GM19240 (cell line): ENCODE data around the gene USP47.

ENCODE experiments used
- DNase-seq: peaks from one replicate; pipeline ENCODE4 v3.0.0; 2011; ENCODE audit warnings: low spot score; ENCODE audit not compliant: insufficient read length

USP47 gene

DNA sequence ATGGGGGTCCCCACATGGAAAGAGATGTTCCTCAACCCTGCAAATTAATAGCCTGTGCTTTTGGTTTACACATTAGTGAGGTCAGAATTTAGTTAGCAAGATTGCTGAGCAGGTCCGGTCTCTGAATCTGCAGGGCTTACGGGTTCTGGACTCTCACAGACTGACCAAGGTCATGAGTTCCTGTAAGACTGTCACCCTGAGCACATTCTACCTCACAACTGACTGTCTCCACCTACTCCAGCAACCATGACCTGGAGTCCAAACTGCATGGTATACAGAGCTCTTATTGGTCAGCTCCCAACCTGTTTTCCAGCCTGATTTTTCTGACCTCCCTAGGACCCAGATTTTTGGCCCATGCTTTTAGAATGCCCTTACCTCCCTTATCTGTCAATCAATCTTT lies 138.4 kb downstream of the USP47 start:
- no peak for DNase-seq

DNA sequence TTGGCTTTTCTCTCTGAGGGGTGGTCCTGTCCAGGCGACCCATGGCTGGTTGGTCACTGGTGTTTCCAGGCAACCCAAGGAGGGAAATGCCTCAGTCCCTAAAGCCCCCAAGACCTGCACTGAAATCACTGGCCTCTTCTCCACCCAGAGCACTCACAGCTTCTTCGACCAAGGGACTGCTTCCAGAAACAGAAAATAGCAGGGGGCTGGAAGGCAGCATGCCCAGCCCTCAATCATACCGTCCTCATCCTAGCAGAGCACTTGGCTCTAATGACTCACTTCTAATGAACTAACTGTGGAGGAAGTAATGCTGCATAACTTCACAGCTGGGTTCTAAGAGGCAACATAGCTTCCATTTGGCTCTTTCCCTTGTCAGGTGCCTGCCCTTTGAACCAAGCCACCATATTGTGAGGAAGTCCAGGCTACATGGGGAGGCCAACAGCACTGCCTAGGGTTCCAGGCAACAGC lies 139.1 kb downstream of the USP47 start:
- DNase-seq = no peak

DNA sequence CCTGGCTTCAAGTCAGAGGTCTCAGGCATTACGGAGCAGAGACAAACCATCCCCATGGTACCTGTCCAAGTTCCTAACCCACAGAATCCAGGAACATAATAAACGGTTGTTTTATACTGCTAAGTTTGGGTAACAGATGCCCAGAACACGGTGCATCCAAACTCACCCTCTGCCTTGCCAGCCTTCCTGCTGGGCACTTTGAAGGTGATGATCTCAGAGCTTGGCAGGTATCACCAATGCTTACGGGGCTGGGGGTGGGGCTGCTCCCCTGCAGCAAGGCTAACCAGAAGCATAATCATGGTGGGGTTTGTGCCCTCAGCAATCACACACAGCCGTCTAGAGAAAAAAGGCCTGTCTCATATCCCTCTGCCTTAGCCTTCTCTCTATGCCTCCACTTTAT lies 139.6 kb downstream of the USP47 start:
- DNase-seq = no peak

DNA sequence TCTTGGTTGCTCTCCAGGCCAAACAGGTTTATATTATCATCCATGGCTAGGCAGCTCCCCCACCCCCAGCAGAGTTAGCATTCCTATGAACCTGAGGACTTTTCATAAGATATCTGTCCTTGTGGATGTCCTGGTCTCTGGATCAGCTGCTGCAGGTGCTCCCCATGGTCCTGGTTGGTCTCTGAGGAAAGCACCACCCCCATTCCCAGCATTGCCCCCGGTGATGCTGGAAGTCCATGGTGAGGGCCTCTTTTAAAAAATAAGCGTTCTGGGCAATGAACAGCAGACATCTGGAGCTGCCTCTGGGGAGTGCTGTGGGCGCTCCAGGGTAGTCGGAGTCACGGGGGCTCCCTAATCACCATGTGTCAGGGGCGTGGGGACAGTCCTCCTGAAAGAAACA lies 140.1 kb downstream of the USP47 start:
- no peak for DNase-seq

DNA sequence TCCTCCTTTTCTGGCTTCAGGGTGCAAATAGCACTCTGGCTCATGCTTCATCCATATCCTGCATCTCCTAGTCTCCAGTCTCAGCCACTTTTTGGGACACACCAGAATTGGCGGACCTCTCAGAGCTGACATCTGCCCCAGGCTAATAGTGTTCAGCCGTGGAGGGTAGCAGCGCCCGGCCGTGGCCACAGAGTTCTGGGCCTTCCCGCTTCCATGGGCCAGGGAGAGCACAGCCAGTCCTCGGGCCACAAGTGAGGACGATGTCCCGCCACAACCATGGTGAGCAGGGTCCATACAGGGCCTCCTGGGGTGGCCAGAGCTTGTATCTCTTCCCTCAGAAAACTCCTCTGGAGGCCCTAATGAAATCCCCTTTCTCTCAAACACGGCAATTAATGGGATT lies 140.7 kb downstream of the USP47 start:
- no peak for DNase-seq

DNA sequence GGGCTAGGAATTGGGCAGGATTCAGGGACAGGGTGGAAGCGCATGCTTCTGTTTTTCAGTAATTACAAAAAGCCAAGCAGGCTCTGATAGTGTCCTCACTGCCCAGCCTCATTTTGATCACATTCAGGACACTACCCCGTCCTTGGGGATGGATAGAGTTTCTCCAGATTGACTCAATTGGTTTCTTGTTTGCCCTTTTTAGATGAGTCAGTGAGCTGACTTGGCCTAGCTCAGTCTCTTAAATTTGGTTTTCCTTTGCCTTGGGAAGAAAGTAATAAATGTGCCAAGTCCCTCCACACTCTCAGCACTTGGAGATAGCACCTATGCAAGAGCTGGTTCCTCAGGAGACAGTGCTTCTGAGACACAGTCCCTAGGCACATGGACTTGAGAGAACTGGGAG lies 141.2 kb downstream of the USP47 start:
- no peak for DNase-seq

DNA sequence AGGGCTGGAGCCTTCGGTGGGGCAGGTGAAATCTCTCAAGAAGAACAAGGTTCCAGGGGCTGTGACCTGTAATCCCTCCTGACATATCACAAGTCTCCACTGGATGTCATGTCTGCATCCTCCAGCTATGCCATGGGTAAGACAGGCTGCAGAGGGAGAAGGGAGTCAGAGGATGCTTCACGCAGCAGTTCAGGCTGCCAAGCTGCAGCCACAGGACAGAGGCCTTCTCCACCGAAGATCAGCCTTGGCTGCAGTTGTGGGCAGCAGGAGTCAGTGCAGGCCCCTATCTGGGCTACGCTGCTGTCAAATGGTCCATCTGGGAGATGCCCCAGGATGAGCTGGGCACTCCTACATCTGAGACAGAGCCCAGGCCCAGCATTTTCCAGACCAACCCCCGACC lies 141.7 kb downstream of the USP47 start:
- no peak for DNase-seq

DNA sequence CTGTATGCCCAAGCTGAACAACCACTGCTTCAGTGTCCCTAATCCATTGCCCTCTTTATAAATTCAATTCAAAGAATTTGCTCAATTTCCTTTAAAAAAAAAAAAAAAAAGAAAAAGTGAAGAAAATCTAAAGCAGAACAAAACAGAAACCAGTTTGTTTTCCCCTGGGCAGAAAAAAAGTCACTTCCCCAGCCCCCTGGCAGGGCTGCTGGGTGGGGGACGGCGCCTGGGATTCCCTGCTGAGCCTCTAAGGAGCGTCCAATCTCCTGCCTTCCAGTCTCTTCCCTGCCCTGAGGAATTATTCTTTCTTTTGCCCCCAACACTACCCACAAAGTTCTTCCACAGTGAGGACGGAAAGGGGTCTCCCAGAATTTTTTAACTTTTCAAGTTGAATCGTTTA lies 142.8 kb downstream of the USP47 start:
- no peak for DNase-seq

DNA sequence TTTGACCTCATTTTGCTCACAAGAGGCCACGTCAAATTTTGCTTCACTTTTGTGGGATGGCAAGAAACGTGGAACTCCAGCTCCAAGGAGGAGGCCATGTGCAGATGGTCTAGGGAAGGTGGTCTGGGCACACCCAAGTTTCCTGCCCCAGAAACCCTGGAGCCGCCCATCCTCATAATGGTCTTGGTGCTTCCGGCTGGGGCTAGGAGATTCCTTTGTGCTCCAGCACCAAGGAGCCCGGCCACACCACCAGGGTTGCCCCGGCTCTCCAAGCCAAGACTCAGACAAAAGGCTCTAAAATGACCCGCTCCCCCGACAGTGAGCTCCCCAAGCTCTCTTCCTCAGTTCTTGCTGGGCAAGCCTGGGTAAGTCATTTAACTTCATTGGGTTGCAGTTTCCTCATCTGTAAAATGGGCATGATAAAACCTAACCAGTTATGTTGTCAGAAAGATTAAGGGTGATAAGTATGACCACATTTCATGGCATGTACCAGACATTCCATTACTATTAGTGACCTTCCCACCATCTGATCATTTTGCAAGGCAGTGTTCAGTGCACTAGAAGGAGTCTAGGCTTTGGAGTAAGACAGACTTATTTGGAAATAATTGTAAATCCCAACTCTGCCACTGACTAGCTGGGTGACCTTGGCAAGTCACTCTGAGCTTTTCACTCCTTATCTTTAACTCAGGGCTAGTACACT lies 143.4 kb downstream of the USP47 start:
- DNase-seq = no peak

DNA sequence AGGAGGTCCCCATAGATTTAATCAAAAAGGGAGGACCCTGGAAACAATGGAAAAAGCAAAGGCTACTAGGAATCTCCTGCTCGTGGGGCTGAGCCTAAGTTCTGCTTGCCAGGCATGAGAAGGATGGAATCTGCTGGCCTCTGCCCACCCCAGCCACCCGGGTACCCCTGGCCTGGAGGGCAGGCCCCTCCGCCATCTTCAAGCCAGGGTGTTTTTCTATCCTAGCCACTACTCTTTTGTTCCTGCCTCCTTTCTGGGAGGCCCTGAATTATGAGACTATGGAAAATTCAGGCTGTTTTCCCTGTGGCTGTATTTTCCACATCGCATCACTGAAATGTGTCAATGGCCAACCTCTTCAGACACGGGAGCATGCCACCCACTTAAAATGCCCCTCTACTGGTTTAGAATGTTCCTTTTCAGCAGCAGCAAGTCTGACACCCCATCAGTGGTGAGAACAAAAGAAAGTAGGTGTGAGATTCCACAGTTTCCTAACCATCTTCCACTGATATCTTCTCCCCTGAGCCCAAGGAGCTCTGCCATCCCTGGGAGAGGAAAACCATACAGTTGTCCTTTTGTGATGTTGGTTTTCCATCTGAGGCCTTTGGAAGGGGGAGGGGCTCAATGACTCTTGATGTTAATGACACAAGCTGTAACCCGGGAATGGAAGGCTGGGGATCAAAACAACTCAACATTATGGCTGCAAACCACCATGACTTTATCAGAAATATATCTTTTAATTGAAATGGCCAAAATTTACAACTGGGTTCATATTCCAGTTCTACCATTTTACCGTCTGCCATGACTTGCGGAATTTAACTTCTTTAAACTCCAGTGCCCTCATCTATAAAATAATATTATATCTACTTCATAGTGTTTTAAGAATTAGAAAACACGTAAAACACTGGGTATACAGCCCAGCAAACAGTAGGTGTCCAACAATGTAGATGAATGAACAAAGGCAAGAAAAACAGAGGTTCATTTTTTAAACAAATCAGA lies 144.5 kb downstream of the USP47 start:
- no peak for DNase-seq

DNA sequence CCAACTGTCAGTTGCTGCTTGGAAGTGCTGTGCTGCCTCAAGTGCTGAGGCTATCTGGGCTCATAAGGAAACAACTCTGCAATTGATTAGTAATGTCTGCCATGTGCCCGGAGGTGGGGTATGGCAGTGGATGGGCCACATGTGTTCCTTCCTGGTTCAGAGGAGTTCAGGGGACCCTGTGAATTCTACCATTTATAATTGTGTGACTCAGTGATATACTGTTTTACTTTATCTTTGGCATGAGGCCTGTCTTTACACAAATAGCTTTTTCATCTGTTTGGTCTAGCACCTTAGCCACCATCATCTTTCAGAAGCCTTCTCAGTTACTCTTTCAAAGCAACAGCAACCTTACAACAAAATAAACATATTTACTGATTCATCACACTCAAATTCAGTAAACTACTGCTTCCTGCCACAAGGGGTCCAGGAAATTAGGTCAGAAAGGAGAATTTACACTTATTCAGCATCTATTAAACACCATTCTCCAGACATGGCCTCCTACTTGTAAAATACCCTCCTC lies 145.8 kb downstream of the USP47 start:
- DNase-seq = no peak

DNA sequence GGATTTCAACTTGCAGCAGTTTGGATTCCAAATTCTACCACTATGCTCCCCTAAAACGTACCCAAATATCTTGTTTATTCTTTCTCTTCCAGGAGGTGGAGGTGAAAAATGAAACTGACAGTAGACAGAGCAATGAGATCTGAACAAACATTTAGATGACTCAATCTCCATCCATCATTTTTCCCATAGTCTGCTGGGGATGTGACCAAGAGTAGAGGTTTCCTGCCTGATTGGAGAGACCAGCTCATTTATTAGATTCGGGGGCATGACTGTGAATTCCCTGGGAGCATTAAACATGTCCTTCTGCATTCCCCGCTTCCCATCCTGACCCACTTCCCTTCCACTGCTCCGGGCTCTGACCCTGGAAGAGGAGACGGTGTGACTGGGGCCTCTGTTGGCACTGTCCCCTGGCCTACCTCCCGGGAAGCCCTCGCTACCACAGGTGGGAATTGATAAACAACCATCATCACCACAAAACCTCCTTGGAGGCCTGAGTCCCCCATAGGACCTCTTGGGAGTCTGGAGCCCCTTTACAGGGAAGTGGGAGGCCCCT lies 146.4 kb downstream of the USP47 start:
- DNase-seq = no peak

DNA sequence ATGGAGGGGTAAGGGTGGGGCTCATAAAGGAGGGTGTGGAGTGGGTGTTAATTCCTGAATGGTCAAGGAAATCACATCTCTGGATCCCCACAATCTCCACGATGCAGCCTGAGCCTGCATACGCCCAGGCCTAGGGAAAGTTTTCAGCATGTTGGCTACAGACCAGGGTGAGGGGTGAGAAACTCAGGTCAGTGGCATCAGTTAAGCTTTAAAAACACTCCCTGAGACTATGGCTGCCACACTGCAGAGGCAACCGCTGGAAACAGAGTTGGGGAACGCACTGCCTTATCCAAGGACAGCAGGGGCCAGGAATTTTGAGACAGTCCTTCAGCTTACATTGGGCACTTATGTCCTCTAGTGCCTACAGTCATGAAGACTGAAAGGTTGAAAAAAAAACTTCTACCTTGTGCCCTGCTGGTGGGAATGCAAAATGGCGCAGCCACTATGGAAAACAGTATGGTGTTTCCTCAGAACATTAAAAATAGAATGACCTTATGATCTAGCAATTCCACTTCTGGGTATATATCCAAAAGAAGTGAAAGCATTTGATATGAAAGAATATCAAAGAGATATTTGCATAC lies 147.0 kb downstream of the USP47 start:
- DNase-seq = no peak

DNA sequence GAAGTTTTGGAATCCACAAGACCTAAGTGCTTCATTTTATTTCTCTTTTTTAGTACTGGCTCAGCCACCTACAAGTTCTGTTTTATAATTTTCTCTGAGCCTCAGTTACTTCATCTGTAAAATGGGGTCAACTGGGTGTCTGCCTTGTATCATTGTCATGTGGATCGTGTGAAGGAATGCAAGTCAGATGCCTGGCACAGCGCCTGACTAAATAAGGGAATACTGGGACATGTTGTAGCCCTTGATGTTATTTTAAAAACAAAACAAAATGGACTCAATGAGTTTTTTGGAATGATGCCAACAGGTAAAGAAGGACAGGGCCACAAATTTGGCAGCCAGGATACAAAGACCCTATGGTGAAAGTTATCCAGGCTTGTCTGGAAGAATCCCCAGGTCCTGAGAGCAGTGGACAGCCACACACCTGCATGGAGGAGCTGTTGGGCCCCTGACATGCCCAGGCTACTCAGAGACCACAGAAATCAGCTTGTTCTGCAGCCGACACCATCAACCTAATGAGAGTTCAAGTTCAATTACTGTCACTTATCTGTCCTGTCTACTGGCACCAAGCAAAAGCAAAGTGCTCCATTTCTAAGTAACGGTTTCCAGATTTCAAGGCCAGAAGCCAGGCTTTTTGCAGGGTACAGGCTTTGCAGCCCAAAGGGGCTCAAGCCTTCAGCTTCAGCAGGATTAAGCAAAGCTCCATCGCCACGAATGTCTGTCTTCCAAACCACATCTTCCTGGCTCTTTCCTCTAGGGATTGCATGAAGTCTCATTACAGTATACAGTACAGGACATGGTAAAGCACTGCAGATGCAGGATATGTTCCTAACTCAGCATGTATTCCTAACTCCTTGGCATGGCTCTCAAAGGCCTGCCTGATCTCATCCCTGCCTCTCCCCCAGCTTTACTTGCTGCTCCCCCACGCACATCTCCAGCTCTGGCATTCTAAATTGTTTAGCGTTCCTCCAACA lies 148.3 kb downstream of the USP47 start:
- DNase-seq = no peak

DNA sequence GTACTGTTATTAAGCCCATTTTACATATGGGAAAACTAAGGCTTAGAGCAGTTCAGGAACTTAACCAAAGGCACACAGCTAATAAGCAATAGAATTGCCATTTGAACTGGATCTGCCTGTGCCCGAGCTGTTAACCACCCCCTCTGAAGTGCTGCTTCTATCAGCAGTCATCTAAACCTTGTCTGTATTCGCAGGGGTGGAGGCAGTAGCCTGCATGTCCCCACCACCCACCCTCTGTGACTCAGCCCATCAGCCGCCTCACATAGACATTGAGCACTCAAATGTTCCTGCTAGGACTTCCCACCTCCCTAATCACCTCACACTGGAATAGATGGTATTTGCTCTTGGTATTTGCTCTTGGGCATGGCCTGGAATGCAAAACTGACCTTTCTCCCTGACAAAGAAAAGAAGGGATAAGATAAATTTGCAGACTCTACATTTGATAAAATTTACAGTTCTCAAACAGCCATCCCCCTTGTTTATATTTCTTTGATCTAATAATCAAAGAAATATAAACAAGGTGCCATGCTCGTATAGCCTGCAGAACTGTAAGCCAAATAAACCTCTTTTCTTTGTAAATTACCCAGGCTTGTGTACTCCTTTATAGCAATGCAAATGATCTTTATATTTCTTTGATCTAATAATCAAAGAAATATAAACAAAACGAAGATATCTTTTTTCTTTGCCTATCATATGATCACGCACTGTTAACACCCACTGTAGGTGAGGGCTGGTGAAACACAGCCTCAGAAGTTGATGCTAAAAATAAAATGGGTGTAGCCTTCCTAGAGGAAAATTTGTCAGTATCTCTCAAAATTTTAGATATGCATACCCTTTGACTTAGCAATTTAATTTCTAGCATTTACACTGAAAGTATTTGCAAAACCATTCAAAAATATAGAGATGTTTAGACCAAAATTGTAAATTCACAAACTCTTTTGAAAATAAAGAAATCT lies 150.8 kb downstream of the USP47 start:
- DNase-seq = no peak

DNA sequence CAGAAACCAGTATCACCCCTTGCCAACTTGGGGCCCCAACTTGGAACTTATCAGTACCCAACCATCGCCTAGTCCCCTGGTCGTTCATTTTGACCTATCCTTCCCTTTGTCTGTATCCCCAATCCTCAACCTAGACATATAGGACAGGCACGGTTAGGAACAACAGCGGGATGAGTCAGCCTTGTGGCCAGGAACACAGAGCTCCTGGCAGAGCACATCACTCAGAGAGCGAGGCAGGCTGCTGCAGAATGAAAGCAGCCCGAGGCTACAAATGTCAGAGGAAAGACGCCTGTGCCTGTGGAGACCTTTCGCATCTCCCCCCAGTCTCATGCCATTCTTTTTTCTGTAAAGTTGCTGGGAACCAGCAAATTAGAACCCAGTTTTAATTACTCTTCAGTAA lies 152.1 kb downstream of the USP47 start:
- DNase-seq = no peak

DNA sequence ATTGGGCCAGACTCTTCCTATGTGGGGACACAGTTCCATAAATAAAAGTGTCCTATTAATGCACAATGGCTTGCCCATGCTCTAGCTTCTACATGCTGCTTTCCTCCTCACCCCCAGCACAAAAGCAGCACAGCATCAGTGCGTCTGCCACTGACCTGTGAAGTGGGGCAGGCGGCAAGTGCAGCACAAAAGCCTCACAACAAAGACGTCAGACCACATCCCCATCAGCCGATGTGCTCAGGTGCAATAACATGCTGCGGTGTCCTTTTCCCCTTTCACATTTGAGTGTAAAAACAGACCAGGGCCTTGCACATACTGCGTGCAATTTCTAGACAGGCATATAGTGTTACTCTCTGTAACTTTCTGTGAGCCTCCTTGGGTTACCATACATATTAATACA lies 153.8 kb downstream of the USP47 start:
- no peak for DNase-seq

DNA sequence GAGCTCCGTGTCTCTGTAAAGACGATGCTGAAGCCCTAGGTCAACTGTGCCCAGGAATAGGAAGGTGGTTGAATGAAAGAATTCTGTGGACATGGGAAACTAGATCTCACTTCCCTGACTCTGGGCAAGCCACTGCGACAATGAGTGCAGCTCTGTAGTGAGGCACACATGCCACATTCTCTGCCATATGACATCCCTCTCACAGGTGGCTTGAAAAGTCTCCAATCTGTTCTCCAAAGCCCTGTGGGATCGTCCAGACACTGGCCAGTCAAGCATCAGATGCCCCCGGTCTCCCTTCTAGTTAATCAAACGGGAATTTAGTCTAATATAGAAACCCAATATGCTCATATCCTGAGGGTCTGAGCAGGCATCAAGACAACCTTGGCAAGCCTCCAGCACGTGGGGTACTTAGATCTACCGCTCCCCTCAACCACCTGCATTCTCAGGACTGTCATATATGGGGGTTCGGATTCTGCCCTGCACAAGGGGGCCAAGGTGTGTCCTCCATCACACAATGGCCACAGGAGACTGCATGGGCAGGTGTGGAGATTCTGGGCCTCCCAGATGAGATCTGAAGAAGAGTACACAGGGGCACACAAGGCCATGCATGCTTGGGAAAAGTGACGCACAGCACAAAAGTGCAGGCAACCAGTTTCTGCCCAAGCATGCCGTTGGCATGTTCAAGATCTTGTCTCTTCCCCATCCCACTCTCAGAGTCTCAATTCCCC lies 154.7 kb downstream of the USP47 start:
- no peak for DNase-seq

DNA sequence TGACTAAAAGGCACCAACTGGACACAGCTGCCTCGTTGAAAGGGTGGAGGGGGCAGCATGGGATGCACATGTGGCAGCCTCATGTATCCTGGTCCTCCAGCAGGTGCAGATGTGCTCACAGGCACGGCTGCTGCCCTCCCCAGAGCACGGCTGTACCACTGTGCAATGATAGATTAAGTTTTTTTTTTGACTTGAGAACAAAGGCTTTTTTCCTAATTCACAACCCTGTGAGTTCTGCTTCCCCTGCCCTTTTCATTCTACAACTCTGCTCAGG lies 155.2 kb downstream of the USP47 start:
- no peak for DNase-seq
